Panc1 (cell line): ENCODE data around the gene PTDSS2. TPM values are rescaled to one million over a fixed set of nuclear protein-coding genes. Genes with fewer than 3 reads are reported as not detected.

ENCODE experiments used
- ATAC-seq: fragments of 200-7000 bp; cut with Tn5 transposase; 2 replicates; pipeline ENCODE4 v1.9.1; 2020; ENCODE audit warnings: mild to moderate bottlenecking, moderate library complexity
- BruUV-seq: library from RNA; stranded (reverse); fragments of 400-500 nt; replicated peaks from 2 replicates; lab custom pipeline; 2021; lab: Mats Ljungman, UMichigan
- CTCF ChIA-PET: fragments of 300-600 bp; sonication (Branson Sonifier 250); formaldehyde crosslinking; loops from one replicate; lab custom pipeline; 2022; ENCODE audit warnings: antibody characterized with exemption; lab: Charles Lee
- POLR2A ChIA-PET: fragments of 300-600 bp; sonication (Branson Sonifier 250); formaldehyde crosslinking; loops from one replicate; lab custom pipeline; 2022; ENCODE audit warnings: antibody characterized with exemption; lab: Charles Lee
- DNase-seq: peaks from one replicate; pipeline ENCODE4 v3.0.0-alpha.2; 2010; ENCODE audit warnings: low read depth, low spot score
- H3K27ac ChIP-seq: 2 replicates; pipeline ENCODE4 v1.5.1; 2011; ENCODE audit warnings: mild to moderate bottlenecking, low read length, inconsistent platforms
- H3K27me3 ChIP-seq: fragments of 200-500 bp; sonication (Bioruptor generic); 2 replicates; pipeline ENCODE4 v1.6.0; 2014; ENCODE audit warnings: low read length, inconsistent platforms; ENCODE audit not compliant: control insufficient read depth, insufficient read depth
- H3K36me3 ChIP-seq: fragments of 200-500 bp; sonication (Bioruptor generic); 2 replicates; pipeline ENCODE4 v1.5.1; 2014; ENCODE audit warnings: inconsistent platforms, mild to moderate bottlenecking, low read length, moderate library complexity; ENCODE audit not compliant: control insufficient read depth, insufficient read depth
- H3K4me1 ChIP-seq: 2 replicates; pipeline ENCODE4 v1.5.1; 2011; ENCODE audit warnings: inconsistent platforms, mild to moderate bottlenecking, low read length, moderate library complexity; ENCODE audit not compliant: control insufficient read depth, insufficient read depth
- H3K4me3 ChIP-seq, 2 experiments: 2 replicates each; pipeline ENCODE4 v1.5.1; 2011 to 2012; ENCODE audit warnings: low read depth in 2 of 2, low read length in 2 of 2, mild to moderate bottlenecking in 2 of 2, inconsistent platforms in 1 of 2, moderate library complexity in 1 of 2
- H3K9me3 ChIP-seq: fragments of 200-500 bp; sonication (Bioruptor generic); 2 replicates; pipeline ENCODE4 v1.5.1; 2014; ENCODE audit warnings: low read depth, mild to moderate bottlenecking, inconsistent platforms, low read length, moderate library complexity; ENCODE audit not compliant: control insufficient read depth, insufficient read depth
- SIN3A ChIP-seq: IDR thresholded peaks from 2 replicates; pipeline ENCODE4 v1.6.1; 2012; ENCODE audit warnings: low read depth, mild to moderate bottlenecking, low read length, moderate library complexity, borderline replicate concordance; ENCODE audit not compliant: insufficient read depth
- TCF7L2 ChIP-seq: IDR thresholded peaks from 2 replicates; pipeline ENCODE4 v1.6.1; 2011; ENCODE audit warnings: mild to moderate bottlenecking, low read depth, low read length, inconsistent platforms
- in situ Hi-C: cut with HindIII; loops from 2 replicates; pipeline ENCODE4 v1.10.0; 2016; ENCODE audit warnings: low sequenced_read_pairs, low pct_unique_long_range_greater_than_20kb
- intact Hi-C: fragments of 100-400 bp; cut with micrococcal nuclease; formaldehyde crosslinking; loops from one replicate; pipeline ENCODE4 v1.10.0; 2022; ENCODE audit not compliant: unreplicated experiment
- total RNA-seq: library from RNA; stranded (reverse); gene quantifications from one replicate; pipeline ENCODE4 v1.2.1, GENCODE V29; 2021; ENCODE audit not compliant: unreplicated experiment
- TF ChIP-seq, protein P1 (sequence below): fragments of 450-650 bp; IDR thresholded peaks from 2 replicates; pipeline ENCODE4 v1.5.1; 2017; ENCODE audit warnings: mild to moderate bottlenecking
- TF ChIP-seq, protein P2 (sequence below), 2 experiments: IDR thresholded peaks; 2 replicates each; pipeline ENCODE4 v1.6.1; 2011 to 2012; ENCODE audit warnings: low read depth in 2 of 2, control low read depth in 1 of 2, low read length in 1 of 2, mild to moderate bottlenecking in 1 of 2, moderate library complexity in 1 of 2; ENCODE audit not compliant: insufficient read depth in 1 of 2

The PTDSS2 gene
- total RNA-seq, 1 experiment from 2014 or later = 103 TPM

GRCh38 chr11:403021-403760 lies 46.9 kb upstream of the PTDSS2 start:
- ATAC-seq (no peak), DNase-seq (no peak)
- H3K27me3 ChIP-seq = no peaks in the 10 kb centered on the region
- POLR2A ChIA-PET = no interaction called here
- intact Hi-C loops = no loop called here
- TF ChIP-seq SIN3A = no peak
- no TSS peak for BruUV-seq
- H3K36me3 ChIP-seq = no peaks in the 10 kb centered on the region
- H3K4me3 ChIP-seq = no peak overlapping the region
- in situ Hi-C loops = no loop called here
- CTCF ChIA-PET = no interaction called here
- H3K27ac ChIP-seq = no peak overlapping the region
- no peaks in the 10 kb centered on the region for H3K9me3 ChIP-seq
- H3K4me1 ChIP-seq = peaks cover 15% of the 10 kb centered on the region

DNA sequence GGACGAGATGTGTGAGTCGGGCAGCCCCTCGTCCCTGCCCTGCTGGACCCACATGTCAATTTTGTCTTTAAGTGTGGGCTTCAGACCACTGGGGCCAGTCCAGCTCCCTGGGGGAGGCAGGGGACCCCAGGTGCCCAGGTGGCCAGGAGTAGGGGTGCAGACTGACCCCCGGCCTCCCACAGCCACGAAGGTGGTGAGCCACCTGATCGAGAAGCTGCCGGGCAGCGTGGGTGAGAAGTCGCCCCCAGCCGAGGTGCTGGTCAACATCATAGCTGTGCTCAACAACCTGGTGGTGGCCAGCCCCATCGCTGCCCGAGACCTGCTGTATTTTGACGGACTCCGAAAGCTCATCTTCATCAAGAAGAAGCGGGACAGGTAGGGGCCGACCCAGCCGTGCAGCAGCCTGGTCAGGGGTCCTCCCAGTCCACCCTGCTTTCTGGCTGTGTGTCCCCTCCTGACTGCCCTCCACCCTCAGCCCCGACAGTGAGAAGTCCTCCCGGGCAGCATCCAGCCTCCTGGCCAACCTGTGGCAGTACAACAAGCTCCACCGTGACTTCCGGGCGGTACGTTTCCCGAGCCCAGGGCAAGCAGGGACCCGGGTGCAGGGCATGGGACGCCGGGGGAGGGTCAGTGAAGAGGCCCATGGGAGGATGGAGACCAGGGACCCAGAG lies 46.2 kb upstream of the PTDSS2 start:
- TF ChIP-seq, protein P1, sequence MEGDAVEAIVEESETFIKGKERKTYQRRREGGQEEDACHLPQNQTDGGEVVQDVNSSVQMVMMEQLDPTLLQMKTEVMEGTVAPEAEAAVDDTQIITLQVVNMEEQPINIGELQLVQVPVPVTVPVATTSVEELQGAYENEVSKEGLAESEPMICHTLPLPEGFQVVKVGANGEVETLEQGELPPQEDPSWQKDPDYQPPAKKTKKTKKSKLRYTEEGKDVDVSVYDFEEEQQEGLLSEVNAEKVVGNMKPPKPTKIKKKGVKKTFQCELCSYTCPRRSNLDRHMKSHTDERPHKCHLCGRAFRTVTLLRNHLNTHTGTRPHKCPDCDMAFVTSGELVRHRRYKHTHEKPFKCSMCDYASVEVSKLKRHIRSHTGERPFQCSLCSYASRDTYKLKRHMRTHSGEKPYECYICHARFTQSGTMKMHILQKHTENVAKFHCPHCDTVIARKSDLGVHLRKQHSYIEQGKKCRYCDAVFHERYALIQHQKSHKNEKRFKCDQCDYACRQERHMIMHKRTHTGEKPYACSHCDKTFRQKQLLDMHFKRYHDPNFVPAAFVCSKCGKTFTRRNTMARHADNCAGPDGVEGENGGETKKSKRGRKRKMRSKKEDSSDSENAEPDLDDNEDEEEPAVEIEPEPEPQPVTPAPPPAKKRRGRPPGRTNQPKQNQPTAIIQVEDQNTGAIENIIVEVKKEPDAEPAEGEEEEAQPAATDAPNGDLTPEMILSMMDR = no peak
- no peak for TF ChIP-seq TCF7L2
- TF ChIP-seq, protein P2, sequence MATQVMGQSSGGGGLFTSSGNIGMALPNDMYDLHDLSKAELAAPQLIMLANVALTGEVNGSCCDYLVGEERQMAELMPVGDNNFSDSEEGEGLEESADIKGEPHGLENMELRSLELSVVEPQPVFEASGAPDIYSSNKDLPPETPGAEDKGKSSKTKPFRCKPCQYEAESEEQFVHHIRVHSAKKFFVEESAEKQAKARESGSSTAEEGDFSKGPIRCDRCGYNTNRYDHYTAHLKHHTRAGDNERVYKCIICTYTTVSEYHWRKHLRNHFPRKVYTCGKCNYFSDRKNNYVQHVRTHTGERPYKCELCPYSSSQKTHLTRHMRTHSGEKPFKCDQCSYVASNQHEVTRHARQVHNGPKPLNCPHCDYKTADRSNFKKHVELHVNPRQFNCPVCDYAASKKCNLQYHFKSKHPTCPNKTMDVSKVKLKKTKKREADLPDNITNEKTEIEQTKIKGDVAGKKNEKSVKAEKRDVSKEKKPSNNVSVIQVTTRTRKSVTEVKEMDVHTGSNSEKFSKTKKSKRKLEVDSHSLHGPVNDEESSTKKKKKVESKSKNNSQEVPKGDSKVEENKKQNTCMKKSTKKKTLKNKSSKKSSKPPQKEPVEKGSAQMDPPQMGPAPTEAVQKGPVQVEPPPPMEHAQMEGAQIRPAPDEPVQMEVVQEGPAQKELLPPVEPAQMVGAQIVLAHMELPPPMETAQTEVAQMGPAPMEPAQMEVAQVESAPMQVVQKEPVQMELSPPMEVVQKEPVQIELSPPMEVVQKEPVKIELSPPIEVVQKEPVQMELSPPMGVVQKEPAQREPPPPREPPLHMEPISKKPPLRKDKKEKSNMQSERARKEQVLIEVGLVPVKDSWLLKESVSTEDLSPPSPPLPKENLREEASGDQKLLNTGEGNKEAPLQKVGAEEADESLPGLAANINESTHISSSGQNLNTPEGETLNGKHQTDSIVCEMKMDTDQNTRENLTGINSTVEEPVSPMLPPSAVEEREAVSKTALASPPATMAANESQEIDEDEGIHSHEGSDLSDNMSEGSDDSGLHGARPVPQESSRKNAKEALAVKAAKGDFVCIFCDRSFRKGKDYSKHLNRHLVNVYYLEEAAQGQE (IDR thresholded peaks at IDR 0.05; ENCODE audit: insufficient read depth in 1 of 2, low read depth in 2 of 2, low read length in 1 of 2) = no peak
- Histone ChIP-seq H3K27ac (no peak overlapping the region), H3K36me3 (no peaks in the 10 kb centered on the region), H3K4me1 (peaks cover 15% of the 10 kb centered on the region), H3K27me3 (no peaks in the 10 kb centered on the region), H3K9me3 (no peaks in the 10 kb centered on the region), H3K4me3 (no peak overlapping the region)
- ChIA-PET POLR2A (no interaction called here), CTCF (interaction anchor here (0.6 kb wide), 2 partner anchors 36 to 113 kb away, joined by 3 read pairs; no protein-coding TSS in a partner anchor)
- ATAC-seq (no peak), DNase-seq (no peak)
- intact Hi-C loops = no loop called here
- BruUV-seq = no TSS peak
- in situ Hi-C loops = no loop called here
